Caco-2 (cell line): ENCODE measurements around the gene DUSP21. TPM values are rescaled to one million over a fixed set of nuclear protein-coding genes. Genes with fewer than 3 reads are reported as not detected.

Experiments used
- BruUV-seq: library from RNA; stranded (reverse); fragments of 400-500 nt; replicated peaks from 2 replicates; lab custom pipeline; 2021; lab: Mats Ljungman, UMichigan
- CTCF ChIA-PET: fragments of 300-600 bp; sonication (Branson Sonifier 250); formaldehyde crosslinking; loops from one replicate; lab custom pipeline; 2022; ENCODE audit warnings: antibody characterized with exemption; lab: Charles Lee
- POLR2A ChIA-PET: fragments of 300-600 bp; sonication (Branson Sonifier 250); formaldehyde crosslinking; loops from one replicate; lab custom pipeline; 2022; ENCODE audit warnings: antibody characterized with exemption; lab: Charles Lee
- DNase-seq, 2 experiments: peaks; one replicate each; pipeline versions ENCODE4 v3.0.0 to v3.0.0-alpha.2; 2020 to 2022
- H3K27me3 ChIP-seq: replicated peaks from 2 replicates; pipeline ENCODE4 v1.6.0; 2011; ENCODE audit warnings: low read length; ENCODE audit not compliant: control insufficient read depth, insufficient read depth
- H3K36me3 ChIP-seq: 2 replicates; pipeline ENCODE4 v1.5.1; 2011; ENCODE audit warnings: low read length; ENCODE audit not compliant: control insufficient read depth, insufficient read depth
- H3K4me1 ChIP-seq: fragments of 250-450 bp; sonication (Bioruptor Pico); 2 replicates; pipeline ENCODE4 v1.5.1; 2020; ENCODE audit warnings: mild to moderate bottlenecking
- H3K4me3 ChIP-seq: 2 replicates; pipeline ENCODE4 v1.5.1; 2011; ENCODE audit warnings: low read depth, mild to moderate bottlenecking, control low read depth, low read length
- H3K9me3 ChIP-seq: fragments of 250-450 bp; sonication (Bioruptor Pico); 2 replicates; pipeline ENCODE4 v1.5.1; 2020; ENCODE audit warnings: mild to moderate bottlenecking, moderate library complexity
- H3K27ac Mint-ChIP-seq: one replicate; pipeline ENCODE4 v1.8.0; 2022; ENCODE audit warnings: mixed read lengths; ENCODE audit not compliant: unreplicated experiment
- H3K27me3 Mint-ChIP-seq: one replicate; pipeline ENCODE4 v1.8.0; 2022; ENCODE audit warnings: mixed read lengths; ENCODE audit not compliant: insufficient read depth, unreplicated experiment
- H3K36me3 Mint-ChIP-seq: one replicate; pipeline ENCODE4 v1.8.0; 2022; ENCODE audit warnings: mild to moderate bottlenecking, mixed read lengths; ENCODE audit not compliant: insufficient read depth, unreplicated experiment
- H3K4me1 Mint-ChIP-seq: one replicate; pipeline ENCODE4 v1.8.0; 2022; ENCODE audit warnings: low read depth, mixed read lengths; ENCODE audit not compliant: unreplicated experiment
- H3K4me3 Mint-ChIP-seq: one replicate; pipeline ENCODE4 v1.8.0; 2022; ENCODE audit warnings: mild to moderate bottlenecking, moderate library complexity, mixed read lengths; ENCODE audit not compliant: unreplicated experiment
- H3K9me3 Mint-ChIP-seq: one replicate; pipeline ENCODE4 v1.8.0; 2022; ENCODE audit warnings: mixed read lengths; ENCODE audit not compliant: unreplicated experiment
- CTCF ChIP-seq, 2 experiments: fragments of 200-600 bp in 1 of 2; IDR thresholded peaks; 1 replicate in 1 of 2; 2 replicates in 1 of 2; pipeline versions ENCODE4 v1.5.1 to v1.8.0; 2011 to 2022; ENCODE audit warnings: antibody characterized with exemption in 1 of 2, control low read depth in 1 of 2, inconsistent platforms in 1 of 2, low read depth in 1 of 2, low read length in 1 of 2, mild to moderate bottlenecking in 1 of 2, moderate library complexity in 1 of 2; ENCODE audit not compliant: insufficient read depth in 1 of 2, severe bottlenecking in 1 of 2, unreplicated experiment in 1 of 2
- intact Hi-C: fragments of 100-400 bp; cut with micrococcal nuclease; formaldehyde crosslinking; loops from one replicate; pipeline ENCODE4 v1.10.0; 2022; ENCODE audit not compliant: unreplicated experiment
- total RNA-seq: library from RNA; stranded (reverse); gene quantifications from 2 replicates; pipeline ENCODE4 v1.2.3, GENCODE V29; 2022

The DUSP21 gene
- total RNA-seq, 1 experiment from 2014 or later = not detected

GRCh38 chrX:44829832-44830231, 14.0 kb upstream of the DUSP21 start:
- intact Hi-C loops = no loop called here
- peaks cover 6% of the 10 kb centered on the region for H3K4me1 Mint-ChIP-seq
- ChIA-PET POLR2A (no interaction called here), CTCF (no interaction called here)
- H3K36me3 ChIP-seq = no peaks in the 10 kb centered on the region
- H3K27ac Mint-ChIP-seq = no peak overlapping the region
- H3K4me3 ChIP-seq = no peak overlapping the region
- H3K9me3 Mint-ChIP-seq = no peaks in the 10 kb centered on the region
- H3K27me3 ChIP-seq = no peaks in the 10 kb centered on the region
- H3K4me3 Mint-ChIP-seq = no peak overlapping the region
- TF ChIP-seq CTCF (IDR thresholded peaks at IDR 0.05; ENCODE audit: insufficient read depth in 1 of 2, low read depth in 1 of 2, low read length in 1 of 2, severe bottlenecking in 1 of 2, unreplicated experiment in 1 of 2) = no peak
- H3K4me1 ChIP-seq = no peaks in the 10 kb centered on the region
- no peaks in the 10 kb centered on the region for H3K27me3 Mint-ChIP-seq
- no peaks in the 10 kb centered on the region for H3K9me3 ChIP-seq
- no peaks in the 10 kb centered on the region for H3K36me3 Mint-ChIP-seq
- no TSS peak for BruUV-seq
- DNase-seq = peak in 1 of 2 experiments; percentile 8

GRCh38 chrX:44842550-44843317, 1.1 kb upstream of the DUSP21 start:
- Mint-ChIP-seq H3K4me3 (peak overlapping the region; percentile 34), H3K27ac (peak overlapping the region; percentile 57), H3K4me1 (no peaks in the 10 kb centered on the region), H3K36me3 (no peaks in the 10 kb centered on the region), H3K27me3 (no peaks in the 10 kb centered on the region), H3K9me3 (no peaks in the 10 kb centered on the region)
- no peaks in the 10 kb centered on the region for H3K9me3 ChIP-seq
- DNase-seq = no peak
- H3K36me3 ChIP-seq = no peaks in the 10 kb centered on the region
- TF ChIP-seq CTCF (IDR thresholded peaks at IDR 0.05; ENCODE audit: insufficient read depth in 1 of 2, low read depth in 1 of 2, low read length in 1 of 2, severe bottlenecking in 1 of 2, unreplicated experiment in 1 of 2) = no peak
- POLR2A ChIA-PET = interaction anchor here (0.7 kb wide), 1 partner anchor 30 kb away, joined by 20 read pairs; the partner anchor contains the start of gene KDM6A
- intact Hi-C loops = no loop called here
- no TSS peak for BruUV-seq
- no peaks in the 10 kb centered on the region for H3K27me3 ChIP-seq
- CTCF ChIA-PET = no interaction called here
- peaks cover 19% of the 10 kb centered on the region for H3K4me1 ChIP-seq
- H3K4me3 ChIP-seq = no peak overlapping the region

GRCh38 chrX:44843318-44843702, 511 bp upstream of the DUSP21 start:
- Mint-ChIP-seq H3K27me3 (no peaks in the 10 kb centered on the region), H3K4me3 (no peak overlapping the region), H3K4me1 (no peaks in the 10 kb centered on the region), H3K36me3 (no peaks in the 10 kb centered on the region), H3K27ac (no peak overlapping the region), H3K9me3 (no peaks in the 10 kb centered on the region)
- CTCF ChIA-PET = no interaction called here
- no peaks in the 10 kb centered on the region for H3K36me3 ChIP-seq
- no peaks in the 10 kb centered on the region for H3K9me3 ChIP-seq
- BruUV-seq = no TSS peak
- POLR2A ChIA-PET = interaction anchor here (0.7 kb wide), 1 partner anchor 29 kb away, joined by 20 read pairs; the partner anchor contains the start of gene KDM6A
- intact Hi-C loops = no loop called here
- H3K4me1 ChIP-seq = peaks cover 19% of the 10 kb centered on the region
- no peaks in the 10 kb centered on the region for H3K27me3 ChIP-seq
- no peak for DNase-seq
- no peak for TF ChIP-seq CTCF (IDR thresholded peaks at IDR 0.05; ENCODE audit: insufficient read depth in 1 of 2, low read depth in 1 of 2, low read length in 1 of 2, severe bottlenecking in 1 of 2, unreplicated experiment in 1 of 2)
- no peak overlapping the region for H3K4me3 ChIP-seq
